Liver (tissue), 9 donors: Measurements from ENCODE around the gene RING1. TPM values are rescaled to one million over a fixed set of nuclear protein-coding genes. Genes with fewer than 3 reads are reported as not detected.

ENCODE experiments used
- DNase-seq: peaks from one replicate; pipeline ENCODE4 v3.0.0-alpha.2; 2017; ENCODE audit warnings: low spot score
- H3K27ac ChIP-seq, 2 donors: one replicate each; pipeline ENCODE4 v1.7.0; 2013; ENCODE audit warnings: inconsistent platforms in 2 of 2, low read length in 2 of 2, control low read depth in 1 of 2, low read depth in 1 of 2, mild to moderate bottlenecking in 1 of 2
- H3K27me3 ChIP-seq, 4 donors: one replicate each; pipeline versions ENCODE4 v1.6.1 to v1.7.0; 2013; ENCODE audit warnings: low read length in 3 of 4, inconsistent platforms in 1 of 4, mild to moderate bottlenecking in 1 of 4, moderate library complexity in 1 of 4; ENCODE audit not compliant: control insufficient read depth in 4 of 4, insufficient read depth in 4 of 4
- H3K36me3 ChIP-seq, 4 donors: one replicate each; pipeline versions ENCODE4 v1.6.1 to v1.7.0; 2013; ENCODE audit warnings: low read length in 3 of 4, mild to moderate bottlenecking in 3 of 4, low read depth in 1 of 4, moderate library complexity in 1 of 4; ENCODE audit not compliant: control insufficient read depth in 4 of 4, insufficient read depth in 3 of 4
- H3K4me1 ChIP-seq, 4 donors: one replicate each; pipeline versions ENCODE4 v1.6.1 to v1.7.0; 2013; ENCODE audit warnings: low read length in 3 of 4, mild to moderate bottlenecking in 3 of 4, moderate library complexity in 1 of 4; ENCODE audit not compliant: control insufficient read depth in 4 of 4, insufficient read depth in 4 of 4
- H3K4me3 ChIP-seq, 3 donors: one replicate each; pipeline versions ENCODE4 v1.6.1 to v1.7.0; 2013; ENCODE audit warnings: low read length in 3 of 3, control low read depth in 1 of 3, low read depth in 1 of 3, mild to moderate bottlenecking in 1 of 3
- H3K9ac ChIP-seq, 2 donors: one replicate each; pipeline ENCODE4 v1.7.0; 2013; ENCODE audit warnings: low read length in 2 of 2, mild to moderate bottlenecking in 2 of 2, moderate library complexity in 2 of 2, control low read depth in 1 of 2, low read depth in 1 of 2
- H3K9me3 ChIP-seq, 4 donors: one replicate each; pipeline versions ENCODE4 v1.6.1 to v1.7.0; 2013; ENCODE audit warnings: low read length in 3 of 4; ENCODE audit not compliant: control insufficient read depth in 4 of 4
- EGR1 ChIP-seq, 2 donors: IDR thresholded peaks; 2 replicates each; pipeline ENCODE4 v1.6.1; 2016 to 2018; ENCODE audit warnings: antibody characterized with exemption in 2 of 2, low read depth in 2 of 2
- FOXA1 ChIP-seq: IDR thresholded peaks from 2 replicates; pipeline ENCODE4 v1.6.1; 2016; ENCODE audit warnings: antibody characterized with exemption
- FOXA2 ChIP-seq: IDR thresholded peaks from 2 replicates; pipeline ENCODE4 v1.6.1; 2016; ENCODE audit warnings: antibody characterized with exemption
- GABPA ChIP-seq, 2 donors: IDR thresholded peaks in 1 of 2; conservative IDR thresholded peaks in 1 of 2; 2 replicates each; pipeline ENCODE4 v1.6.1; 2016; ENCODE audit warnings: antibody characterized with exemption in 2 of 2, mild to moderate bottlenecking in 1 of 2, moderate library complexity in 1 of 2
- HNF4A ChIP-seq, 2 donors: conservative IDR thresholded peaks; 2 replicates each; pipeline ENCODE4 v1.6.1; 2016; ENCODE audit warnings: antibody characterized with exemption in 2 of 2, mild to moderate bottlenecking in 2 of 2
- HNF4G ChIP-seq: IDR thresholded peaks from 2 replicates; pipeline ENCODE4 v1.6.1; 2016; ENCODE audit warnings: antibody characterized with exemption
- JUND ChIP-seq, 2 donors: IDR thresholded peaks; 2 replicates each; pipeline ENCODE4 v1.6.1; 2016; ENCODE audit warnings: antibody characterized with exemption in 2 of 2
- NR2F2 ChIP-seq: IDR thresholded peaks from 2 replicates; pipeline ENCODE4 v1.6.1; 2016; ENCODE audit warnings: antibody characterized with exemption
- RAD21 ChIP-seq, 2 donors: IDR thresholded peaks; 2 replicates each; pipeline ENCODE4 v1.6.1; 2016; ENCODE audit warnings: antibody characterized with exemption in 2 of 2, mild to moderate bottlenecking in 2 of 2
- RXRA ChIP-seq, 2 donors: IDR thresholded peaks; 2 replicates each; pipeline ENCODE4 v1.6.1; 2017 to 2018; ENCODE audit warnings: antibody characterized with exemption in 2 of 2, mild to moderate bottlenecking in 1 of 2
- SP1 ChIP-seq: IDR thresholded peaks from 2 replicates; pipeline ENCODE4 v1.6.1; 2018; ENCODE audit warnings: antibody characterized with exemption, mild to moderate bottlenecking
- TAF1 ChIP-seq: conservative IDR thresholded peaks from 2 replicates; pipeline ENCODE4 v1.6.1; 2016; ENCODE audit warnings: antibody characterized with exemption, mild to moderate bottlenecking
- YY1 ChIP-seq: IDR thresholded peaks from 2 replicates; pipeline ENCODE4 v1.6.1; 2016; ENCODE audit warnings: antibody characterized with exemption, mild to moderate bottlenecking
- WGBS: extraction: QIAGEN DNeasy Blood & Tissue Kit; methylation state at CpG from one replicate; pipeline ENCODE4 v1.1.7; 2013; 5-methylcytosine and 5-hydroxymethylcytosine counted together
- polyA plus RNA-seq, 2 donors: library from polyadenylated mRNA; stranded (reverse) in 1 of 2; unstranded in 1 of 2; fragments of 200-250 nt in 1 of 2; fragments of >200 nt in 1 of 2; fragmentation: Nextera tagmentation in 1 of 2; extraction: Ambion mirVana in 1 of 2; gene quantifications; one replicate each; pipeline versions ENCODE4 v1.2.1 to v1.2.3, GENCODE V29; 2013 to 2015
- total RNA-seq, 2 donors: library from RNA; depleted of rRNA; stranded (reverse); fragments of >200 nt; gene quantifications; one replicate each; pipeline ENCODE4 v1.2.3, GENCODE V29; 2014
- TF ChIP-seq, protein P1 (sequence below): IDR thresholded peaks from 2 replicates; pipeline ENCODE4 v1.6.1; 2016; ENCODE audit warnings: antibody characterized with exemption
- TF ChIP-seq, protein P2 (sequence below): IDR thresholded peaks from 2 replicates; pipeline ENCODE4 v1.6.1; 2016; ENCODE audit warnings: antibody characterized with exemption, mild to moderate bottlenecking
- TF ChIP-seq, protein P3 (sequence below): IDR thresholded peaks from 2 replicates; pipeline ENCODE4 v1.6.1; 2016; ENCODE audit warnings: antibody characterized with exemption
- TF ChIP-seq, protein P4 (sequence below): IDR thresholded peaks from 2 replicates; pipeline ENCODE4 v1.6.1; 2016; ENCODE audit warnings: antibody characterized with exemption
- TF ChIP-seq, protein P5 (sequence below): fragments of 150-350 bp; IDR thresholded peaks from 2 replicates; pipeline ENCODE4 v1.5.1; 2017; ENCODE audit warnings: improper control_type of control experiment, low read depth, low read length; ENCODE audit not compliant: missing input control
- donor health status: healthy.
- donor health status: healthy.
- donor health status: healthy.
- donor health status: healthy.
- donor health status: healthy.

The RING1 gene
- total and polyA plus RNA-seq, 4 donors = 4.4 to 19.7 (median 14.9) TPM

DNA sequence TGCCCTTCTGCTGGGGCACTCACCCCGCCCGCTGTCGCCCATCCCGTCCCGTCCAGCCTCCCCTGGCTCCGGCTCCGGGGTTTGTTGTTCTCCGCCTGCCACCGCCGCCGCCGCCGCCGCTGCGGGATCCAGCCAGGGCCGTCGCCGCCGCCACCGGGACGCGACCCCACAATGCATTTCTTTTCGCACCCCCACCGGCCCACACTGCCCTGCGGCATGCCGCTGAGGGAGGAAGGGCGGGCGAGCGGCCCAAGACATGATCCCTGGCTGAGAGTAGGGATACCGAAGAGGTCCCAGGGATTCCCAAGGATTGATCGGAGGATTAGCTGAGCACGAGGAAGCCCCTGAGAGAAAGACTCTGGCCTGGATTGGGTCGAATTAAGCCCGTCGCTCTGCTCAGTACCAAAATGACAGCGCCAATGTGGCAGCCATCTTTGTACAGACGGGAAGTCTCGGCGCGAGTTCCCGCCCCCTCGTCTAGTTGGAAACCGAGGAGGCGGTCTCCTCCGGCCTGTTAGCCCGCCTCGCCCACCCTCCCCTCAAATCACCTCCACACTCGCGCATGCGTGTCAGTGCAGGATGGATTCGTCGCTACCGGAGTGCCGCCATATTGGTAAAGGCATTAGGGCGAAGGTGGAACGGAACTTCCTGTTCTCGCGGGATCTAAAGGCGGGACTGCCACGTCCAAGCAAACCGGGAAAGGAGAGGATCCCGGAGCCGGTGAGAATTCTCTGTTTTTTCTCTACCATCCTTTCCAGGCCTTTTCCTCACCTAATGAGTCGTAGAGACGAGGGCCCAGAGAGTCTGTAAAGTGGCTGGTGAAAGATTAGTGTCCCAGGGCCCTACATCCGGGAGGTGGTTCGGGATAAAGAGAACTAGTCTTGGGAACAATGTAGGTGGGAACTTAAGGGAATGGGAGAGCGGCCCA lies 7.8 kb upstream of the RING1 start, which contains the start of the genes RXRB and SLC39A7:
RXRB (minus strand) TSS at position 447 of the 928 bp plus-strand sequence; CDS start at position 258, 189 bp downstream.
SLC39A7 (plus strand) TSS at position 649 of the 928 bp plus-strand sequence. CDS start 379 bp downstream, outside the sequence.
- H3K36me3 ChIP-seq = peaks cover 3 to 36% (median 23%) of the 10 kb centered on the region in 4 donors

More for the DNA sequence above, 7.8 kb upstream of the RING1 start, which contains the start of the genes RXRB and SLC39A7:
- H3K4me3 ChIP-seq = peak within 1 kb of the TSS; percentile 76 to 82 (median 81)
- H3K4me1 ChIP-seq = peaks cover 11 to 74% (median 61%) of the 10 kb centered on the region in 4 donors
- peak within 1 kb of the TSS; percentile 97 to 98 for H3K27ac ChIP-seq
- H3K9ac ChIP-seq = peak within 1 kb of the TSS; percentile 94 to 97
- under 1% methylated on average over 68 of the region's 68 CpGs for WGBS
- no peaks in the 10 kb centered on the region for H3K27me3 ChIP-seq
- DNase-seq = peak; percentile 94
- no peaks in the 10 kb centered on the region for H3K9me3 ChIP-seq
- TF ChIP-seq, protein P1, sequence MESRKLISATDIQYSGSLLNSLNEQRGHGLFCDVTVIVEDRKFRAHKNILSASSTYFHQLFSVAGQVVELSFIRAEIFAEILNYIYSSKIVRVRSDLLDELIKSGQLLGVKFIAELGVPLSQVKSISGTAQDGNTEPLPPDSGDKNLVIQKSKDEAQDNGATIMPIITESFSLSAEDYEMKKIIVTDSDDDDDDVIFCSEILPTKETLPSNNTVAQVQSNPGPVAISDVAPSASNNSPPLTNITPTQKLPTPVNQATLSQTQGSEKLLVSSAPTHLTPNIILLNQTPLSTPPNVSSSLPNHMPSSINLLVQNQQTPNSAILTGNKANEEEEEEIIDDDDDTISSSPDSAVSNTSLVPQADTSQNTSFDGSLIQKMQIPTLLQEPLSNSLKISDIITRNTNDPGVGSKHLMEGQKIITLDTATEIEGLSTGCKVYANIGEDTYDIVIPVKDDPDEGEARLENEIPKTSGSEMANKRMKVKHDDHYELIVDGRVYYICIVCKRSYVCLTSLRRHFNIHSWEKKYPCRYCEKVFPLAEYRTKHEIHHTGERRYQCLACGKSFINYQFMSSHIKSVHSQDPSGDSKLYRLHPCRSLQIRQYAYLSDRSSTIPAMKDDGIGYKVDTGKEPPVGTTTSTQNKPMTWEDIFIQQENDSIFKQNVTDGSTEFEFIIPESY = peak; percentile 100
- TF ChIP-seq EGR1 (IDR thresholded peaks at IDR 0.05; ENCODE audit: low read depth in 2 of 2) = peak; percentile 68 to 85
- TF ChIP-seq HNF4A (conservative IDR thresholded peaks at IDR 0.05) = peak; percentile 15 to 40
- TF ChIP-seq TAF1 = peak; percentile 89
- TF ChIP-seq RXRA (IDR thresholded peaks at IDR 0.05) = peak; percentile 84 to 88
- TF ChIP-seq, protein P2, sequence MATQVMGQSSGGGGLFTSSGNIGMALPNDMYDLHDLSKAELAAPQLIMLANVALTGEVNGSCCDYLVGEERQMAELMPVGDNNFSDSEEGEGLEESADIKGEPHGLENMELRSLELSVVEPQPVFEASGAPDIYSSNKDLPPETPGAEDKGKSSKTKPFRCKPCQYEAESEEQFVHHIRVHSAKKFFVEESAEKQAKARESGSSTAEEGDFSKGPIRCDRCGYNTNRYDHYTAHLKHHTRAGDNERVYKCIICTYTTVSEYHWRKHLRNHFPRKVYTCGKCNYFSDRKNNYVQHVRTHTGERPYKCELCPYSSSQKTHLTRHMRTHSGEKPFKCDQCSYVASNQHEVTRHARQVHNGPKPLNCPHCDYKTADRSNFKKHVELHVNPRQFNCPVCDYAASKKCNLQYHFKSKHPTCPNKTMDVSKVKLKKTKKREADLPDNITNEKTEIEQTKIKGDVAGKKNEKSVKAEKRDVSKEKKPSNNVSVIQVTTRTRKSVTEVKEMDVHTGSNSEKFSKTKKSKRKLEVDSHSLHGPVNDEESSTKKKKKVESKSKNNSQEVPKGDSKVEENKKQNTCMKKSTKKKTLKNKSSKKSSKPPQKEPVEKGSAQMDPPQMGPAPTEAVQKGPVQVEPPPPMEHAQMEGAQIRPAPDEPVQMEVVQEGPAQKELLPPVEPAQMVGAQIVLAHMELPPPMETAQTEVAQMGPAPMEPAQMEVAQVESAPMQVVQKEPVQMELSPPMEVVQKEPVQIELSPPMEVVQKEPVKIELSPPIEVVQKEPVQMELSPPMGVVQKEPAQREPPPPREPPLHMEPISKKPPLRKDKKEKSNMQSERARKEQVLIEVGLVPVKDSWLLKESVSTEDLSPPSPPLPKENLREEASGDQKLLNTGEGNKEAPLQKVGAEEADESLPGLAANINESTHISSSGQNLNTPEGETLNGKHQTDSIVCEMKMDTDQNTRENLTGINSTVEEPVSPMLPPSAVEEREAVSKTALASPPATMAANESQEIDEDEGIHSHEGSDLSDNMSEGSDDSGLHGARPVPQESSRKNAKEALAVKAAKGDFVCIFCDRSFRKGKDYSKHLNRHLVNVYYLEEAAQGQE = peak; percentile 77
- TF ChIP-seq, protein P3, sequence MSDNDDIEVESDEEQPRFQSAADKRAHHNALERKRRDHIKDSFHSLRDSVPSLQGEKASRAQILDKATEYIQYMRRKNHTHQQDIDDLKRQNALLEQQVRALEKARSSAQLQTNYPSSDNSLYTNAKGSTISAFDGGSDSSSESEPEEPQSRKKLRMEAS = peak; percentile 65
- peak; percentile 59 to 91 for TF ChIP-seq GABPA (IDR thresholded peaks at IDR 0.05 in 1 of 2, conservative IDR thresholded peaks at IDR 0.05 in 1 of 2)
- no peak for TF ChIP-seq RAD21 (IDR thresholded peaks at IDR 0.05)
- TF ChIP-seq, protein P4, sequence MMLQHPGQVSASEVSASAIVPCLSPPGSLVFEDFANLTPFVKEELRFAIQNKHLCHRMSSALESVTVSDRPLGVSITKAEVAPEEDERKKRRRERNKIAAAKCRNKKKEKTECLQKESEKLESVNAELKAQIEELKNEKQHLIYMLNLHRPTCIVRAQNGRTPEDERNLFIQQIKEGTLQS = no peak
- no peak for TF ChIP-seq FOXA1
- peak; percentile 68 for TF ChIP-seq SP1
- TF ChIP-seq, protein P5, sequence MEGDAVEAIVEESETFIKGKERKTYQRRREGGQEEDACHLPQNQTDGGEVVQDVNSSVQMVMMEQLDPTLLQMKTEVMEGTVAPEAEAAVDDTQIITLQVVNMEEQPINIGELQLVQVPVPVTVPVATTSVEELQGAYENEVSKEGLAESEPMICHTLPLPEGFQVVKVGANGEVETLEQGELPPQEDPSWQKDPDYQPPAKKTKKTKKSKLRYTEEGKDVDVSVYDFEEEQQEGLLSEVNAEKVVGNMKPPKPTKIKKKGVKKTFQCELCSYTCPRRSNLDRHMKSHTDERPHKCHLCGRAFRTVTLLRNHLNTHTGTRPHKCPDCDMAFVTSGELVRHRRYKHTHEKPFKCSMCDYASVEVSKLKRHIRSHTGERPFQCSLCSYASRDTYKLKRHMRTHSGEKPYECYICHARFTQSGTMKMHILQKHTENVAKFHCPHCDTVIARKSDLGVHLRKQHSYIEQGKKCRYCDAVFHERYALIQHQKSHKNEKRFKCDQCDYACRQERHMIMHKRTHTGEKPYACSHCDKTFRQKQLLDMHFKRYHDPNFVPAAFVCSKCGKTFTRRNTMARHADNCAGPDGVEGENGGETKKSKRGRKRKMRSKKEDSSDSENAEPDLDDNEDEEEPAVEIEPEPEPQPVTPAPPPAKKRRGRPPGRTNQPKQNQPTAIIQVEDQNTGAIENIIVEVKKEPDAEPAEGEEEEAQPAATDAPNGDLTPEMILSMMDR = no peak
- TF ChIP-seq NR2F2 = peak; percentile 49
- peak; percentile 100 for TF ChIP-seq YY1
- no peak for TF ChIP-seq FOXA2
- TF ChIP-seq JUND (IDR thresholded peaks at IDR 0.05) = no peak
- no peak for TF ChIP-seq HNF4G
